Measurements from ENCODE around the gene XRCC3.

DNA sequence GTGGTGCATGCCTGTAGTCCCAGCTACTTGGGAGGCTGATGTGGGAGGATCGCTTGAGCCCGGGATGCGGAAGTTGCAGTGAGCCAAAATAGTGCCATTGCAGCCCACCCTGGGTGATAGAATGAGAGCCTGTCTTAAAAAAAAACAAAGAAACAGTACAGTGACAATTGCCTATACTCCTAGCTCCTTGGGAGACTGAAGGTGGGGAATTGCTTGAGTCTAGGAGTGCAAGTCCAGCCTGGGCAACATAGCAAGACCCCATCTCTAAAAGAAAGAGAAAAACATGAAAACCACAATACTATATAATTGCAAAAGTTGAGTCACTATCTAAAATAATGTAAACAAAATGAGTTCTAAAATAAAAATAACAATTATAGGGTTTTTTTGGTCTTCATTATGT is 66.2 kb downstream of the XRCC3 start:
- TF ChIP-seq, protein P1, sequence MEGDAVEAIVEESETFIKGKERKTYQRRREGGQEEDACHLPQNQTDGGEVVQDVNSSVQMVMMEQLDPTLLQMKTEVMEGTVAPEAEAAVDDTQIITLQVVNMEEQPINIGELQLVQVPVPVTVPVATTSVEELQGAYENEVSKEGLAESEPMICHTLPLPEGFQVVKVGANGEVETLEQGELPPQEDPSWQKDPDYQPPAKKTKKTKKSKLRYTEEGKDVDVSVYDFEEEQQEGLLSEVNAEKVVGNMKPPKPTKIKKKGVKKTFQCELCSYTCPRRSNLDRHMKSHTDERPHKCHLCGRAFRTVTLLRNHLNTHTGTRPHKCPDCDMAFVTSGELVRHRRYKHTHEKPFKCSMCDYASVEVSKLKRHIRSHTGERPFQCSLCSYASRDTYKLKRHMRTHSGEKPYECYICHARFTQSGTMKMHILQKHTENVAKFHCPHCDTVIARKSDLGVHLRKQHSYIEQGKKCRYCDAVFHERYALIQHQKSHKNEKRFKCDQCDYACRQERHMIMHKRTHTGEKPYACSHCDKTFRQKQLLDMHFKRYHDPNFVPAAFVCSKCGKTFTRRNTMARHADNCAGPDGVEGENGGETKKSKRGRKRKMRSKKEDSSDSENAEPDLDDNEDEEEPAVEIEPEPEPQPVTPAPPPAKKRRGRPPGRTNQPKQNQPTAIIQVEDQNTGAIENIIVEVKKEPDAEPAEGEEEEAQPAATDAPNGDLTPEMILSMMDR (conservative IDR thresholded peaks at IDR 0.05; ENCODE audit: low read depth in 2 of 2), result no peak
- TF ChIP-seq EZH2 (IDR thresholded peaks at IDR 0.05; ENCODE audit: low read depth, unreplicated experiment) (no peak), EZH2phosphoT487 (IDR thresholded peaks at IDR 0.05; ENCODE audit: unreplicated experiment) (no peak)
- TF ChIP-seq, protein P2, sequence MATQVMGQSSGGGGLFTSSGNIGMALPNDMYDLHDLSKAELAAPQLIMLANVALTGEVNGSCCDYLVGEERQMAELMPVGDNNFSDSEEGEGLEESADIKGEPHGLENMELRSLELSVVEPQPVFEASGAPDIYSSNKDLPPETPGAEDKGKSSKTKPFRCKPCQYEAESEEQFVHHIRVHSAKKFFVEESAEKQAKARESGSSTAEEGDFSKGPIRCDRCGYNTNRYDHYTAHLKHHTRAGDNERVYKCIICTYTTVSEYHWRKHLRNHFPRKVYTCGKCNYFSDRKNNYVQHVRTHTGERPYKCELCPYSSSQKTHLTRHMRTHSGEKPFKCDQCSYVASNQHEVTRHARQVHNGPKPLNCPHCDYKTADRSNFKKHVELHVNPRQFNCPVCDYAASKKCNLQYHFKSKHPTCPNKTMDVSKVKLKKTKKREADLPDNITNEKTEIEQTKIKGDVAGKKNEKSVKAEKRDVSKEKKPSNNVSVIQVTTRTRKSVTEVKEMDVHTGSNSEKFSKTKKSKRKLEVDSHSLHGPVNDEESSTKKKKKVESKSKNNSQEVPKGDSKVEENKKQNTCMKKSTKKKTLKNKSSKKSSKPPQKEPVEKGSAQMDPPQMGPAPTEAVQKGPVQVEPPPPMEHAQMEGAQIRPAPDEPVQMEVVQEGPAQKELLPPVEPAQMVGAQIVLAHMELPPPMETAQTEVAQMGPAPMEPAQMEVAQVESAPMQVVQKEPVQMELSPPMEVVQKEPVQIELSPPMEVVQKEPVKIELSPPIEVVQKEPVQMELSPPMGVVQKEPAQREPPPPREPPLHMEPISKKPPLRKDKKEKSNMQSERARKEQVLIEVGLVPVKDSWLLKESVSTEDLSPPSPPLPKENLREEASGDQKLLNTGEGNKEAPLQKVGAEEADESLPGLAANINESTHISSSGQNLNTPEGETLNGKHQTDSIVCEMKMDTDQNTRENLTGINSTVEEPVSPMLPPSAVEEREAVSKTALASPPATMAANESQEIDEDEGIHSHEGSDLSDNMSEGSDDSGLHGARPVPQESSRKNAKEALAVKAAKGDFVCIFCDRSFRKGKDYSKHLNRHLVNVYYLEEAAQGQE (IDR thresholded peaks at IDR 0.05; ENCODE audit: unreplicated experiment), result no peak
- TF ChIP-seq, protein P3, sequence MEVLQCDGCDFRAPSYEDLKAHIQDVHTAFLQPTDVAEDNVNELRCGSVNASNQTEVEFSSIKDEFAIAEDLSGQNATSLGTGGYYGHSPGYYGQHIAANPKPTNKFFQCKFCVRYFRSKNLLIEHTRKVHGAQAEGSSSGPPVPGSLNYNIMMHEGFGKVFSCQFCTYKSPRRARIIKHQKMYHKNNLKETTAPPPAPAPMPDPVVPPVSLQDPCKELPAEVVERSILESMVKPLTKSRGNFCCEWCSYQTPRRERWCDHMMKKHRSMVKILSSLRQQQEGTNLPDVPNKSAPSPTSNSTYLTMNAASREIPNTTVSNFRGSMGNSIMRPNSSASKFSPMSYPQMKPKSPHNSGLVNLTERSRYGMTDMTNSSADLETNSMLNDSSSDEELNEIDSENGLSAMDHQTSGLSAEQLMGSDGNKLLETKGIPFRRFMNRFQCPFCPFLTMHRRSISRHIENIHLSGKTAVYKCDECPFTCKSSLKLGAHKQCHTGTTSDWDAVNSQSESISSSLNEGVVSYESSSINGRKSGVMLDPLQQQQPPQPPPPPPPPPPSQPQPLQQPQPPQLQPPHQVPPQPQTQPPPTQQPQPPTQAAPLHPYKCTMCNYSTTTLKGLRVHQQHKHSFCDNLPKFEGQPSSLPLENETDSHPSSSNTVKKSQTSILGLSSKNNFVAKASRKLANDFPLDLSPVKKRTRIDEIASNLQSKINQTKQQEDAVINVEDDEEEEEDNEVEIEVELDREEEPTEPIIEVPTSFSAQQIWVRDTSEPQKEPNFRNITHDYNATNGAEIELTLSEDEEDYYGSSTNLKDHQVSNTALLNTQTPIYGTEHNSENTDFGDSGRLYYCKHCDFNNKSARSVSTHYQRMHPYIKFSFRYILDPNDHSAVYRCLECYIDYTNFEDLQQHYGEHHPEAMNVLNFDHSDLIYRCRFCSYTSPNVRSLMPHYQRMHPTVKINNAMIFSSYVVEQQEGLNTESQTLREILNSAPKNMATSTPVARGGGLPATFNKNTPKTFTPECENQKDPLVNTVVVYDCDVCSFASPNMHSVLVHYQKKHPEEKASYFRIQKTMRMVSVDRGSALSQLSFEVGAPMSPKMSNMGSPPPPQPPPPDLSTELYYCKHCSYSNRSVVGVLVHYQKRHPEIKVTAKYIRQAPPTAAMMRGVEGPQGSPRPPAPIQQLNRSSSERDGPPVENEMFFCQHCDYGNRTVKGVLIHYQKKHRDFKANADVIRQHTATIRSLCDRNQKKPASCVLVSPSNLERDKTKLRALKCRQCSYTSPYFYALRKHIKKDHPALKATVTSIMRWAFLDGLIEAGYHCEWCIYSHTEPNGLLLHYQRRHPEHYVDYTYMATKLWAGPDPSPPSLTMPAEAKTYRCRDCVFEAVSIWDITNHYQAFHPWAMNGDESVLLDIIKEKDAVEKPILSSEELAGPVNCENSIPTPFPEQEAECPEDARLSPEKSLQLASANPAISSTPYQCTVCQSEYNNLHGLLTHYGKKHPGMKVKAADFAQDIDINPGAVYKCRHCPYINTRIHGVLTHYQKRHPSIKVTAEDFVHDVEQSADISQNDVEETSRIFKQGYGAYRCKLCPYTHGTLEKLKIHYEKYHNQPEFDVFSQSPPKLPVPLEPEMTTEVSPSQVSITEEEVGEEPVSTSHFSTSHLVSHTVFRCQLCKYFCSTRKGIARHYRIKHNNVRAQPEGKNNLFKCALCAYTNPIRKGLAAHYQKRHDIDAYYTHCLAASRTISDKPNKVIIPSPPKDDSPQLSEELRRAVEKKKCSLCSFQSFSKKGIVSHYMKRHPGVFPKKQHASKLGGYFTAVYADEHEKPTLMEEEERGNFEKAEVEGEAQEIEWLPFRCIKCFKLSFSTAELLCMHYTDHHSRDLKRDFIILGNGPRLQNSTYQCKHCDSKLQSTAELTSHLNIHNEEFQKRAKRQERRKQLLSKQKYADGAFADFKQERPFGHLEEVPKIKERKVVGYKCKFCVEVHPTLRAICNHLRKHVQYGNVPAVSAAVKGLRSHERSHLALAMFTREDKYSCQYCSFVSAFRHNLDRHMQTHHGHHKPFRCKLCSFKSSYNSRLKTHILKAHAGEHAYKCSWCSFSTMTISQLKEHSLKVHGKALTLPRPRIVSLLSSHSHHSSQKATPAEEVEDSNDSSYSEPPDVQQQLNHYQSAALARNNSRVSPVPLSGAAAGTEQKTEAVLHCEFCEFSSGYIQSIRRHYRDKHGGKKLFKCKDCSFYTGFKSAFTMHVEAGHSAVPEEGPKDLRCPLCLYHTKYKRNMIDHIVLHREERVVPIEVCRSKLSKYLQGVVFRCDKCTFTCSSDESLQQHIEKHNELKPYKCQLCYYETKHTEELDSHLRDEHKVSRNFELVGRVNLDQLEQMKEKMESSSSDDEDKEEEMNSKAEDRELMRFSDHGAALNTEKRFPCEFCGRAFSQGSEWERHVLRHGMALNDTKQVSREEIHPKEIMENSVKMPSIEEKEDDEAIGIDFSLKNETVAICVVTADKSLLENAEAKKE (CRISPR knock-in tag; IDR thresholded peaks at IDR 0.05), result no peak

Measured in GM23338 (cell line).